Activated CD4-positive, alpha-beta T cell treated with anti-CD3 and anti-CD28 coated beads, Interleukin-2, amount 10 ng/mL, durations not matched to agents 24 days and 14 days (primary cell): Measurements from ENCODE around the gene BAG3. TPM values are rescaled to one million over a fixed set of nuclear protein-coding genes. Genes with fewer than 3 reads are reported as not detected.

Experiments used
- DNase-seq: peaks from one replicate; pipeline ENCODE4 v3.0.0; 2022
- H3K27ac Mint-ChIP-seq: one replicate; pipeline ENCODE4 v1.8.0; 2022; ENCODE audit warnings: mild to moderate bottlenecking, mixed read lengths
- H3K27me3 Mint-ChIP-seq: one replicate; pipeline ENCODE4 v1.8.0; 2022; ENCODE audit warnings: mixed read lengths
- H3K36me3 Mint-ChIP-seq: one replicate; pipeline ENCODE4 v1.8.0; 2022; ENCODE audit warnings: low read depth, mild to moderate bottlenecking, mixed read lengths
- H3K4me1 Mint-ChIP-seq: one replicate; pipeline ENCODE4 v1.8.0; 2021; ENCODE audit warnings: mixed read lengths
- H3K4me3 Mint-ChIP-seq: one replicate; pipeline ENCODE4 v1.8.0; 2022; ENCODE audit warnings: mild to moderate bottlenecking, moderate library complexity, mixed read lengths
- H3K9me3 Mint-ChIP-seq: one replicate; pipeline ENCODE4 v1.8.0; 2021; ENCODE audit warnings: mixed read lengths
- intact Hi-C: fragments of 100-400 bp; cut with micrococcal nuclease; formaldehyde crosslinking; loops from one replicate; pipeline ENCODE4 v1.15.1; 2023
- total RNA-seq: library from RNA; stranded (reverse); gene quantifications from 2 replicates; pipeline ENCODE4 v1.2.3, GENCODE V29; 2022

The BAG3 gene
- total RNA-seq, 1 donor from 2014 or later, result 29.1 TPM

GRCh38 chr10:119725828-119726675, 74.9 kb downstream of the BAG3 start, which contains the start of gene INPP5F:
Gene INPP5F, plus strand, starts transcription at chr10:119726050. Its CDS starts 213 bp downstream, at chr10:119726263.
- peaks cover 3% of the 10 kb centered on the region for H3K36me3 Mint-ChIP-seq
- intact Hi-C loops, result loop anchor here (1.0 to 10.0 kb wide), 6 partner anchors 21 to 191 kb away; partner anchors contain the start of genes BAG3 and TIAL1
- peaks cover 37% of the 10 kb centered on the region for H3K4me1 Mint-ChIP-seq
- peak; percentile 100 for DNase-seq
- H3K9me3 Mint-ChIP-seq, result no peaks in the 10 kb centered on the region
- no peaks in the 10 kb centered on the region for H3K27me3 Mint-ChIP-seq
- peak within 1 kb of the TSS; percentile 91 for H3K4me3 Mint-ChIP-seq
- peak within 1 kb of the TSS; percentile 86 for H3K27ac Mint-ChIP-seq

- Mint-ChIP-seq H3K4me1 (peaks cover 37% of the 10 kb centered on the region), H3K36me3 (peaks cover 5% of the 10 kb centered on the region), H3K9me3 (no peaks in the 10 kb centered on the region), H3K4me3 (peak overlapping the region; percentile 91), H3K27me3 (no peaks in the 10 kb centered on the region), H3K27ac (peak overlapping the region; percentile 86)
- DNase-seq, result peak; percentile 63
- intact Hi-C loops, result loop anchor here (5.0 to 10.0 kb wide), 2 partner anchors 129 to 192 kb away; partner anchors contain the start of gene TIAL1
These were observed 75.6 kb downstream of the BAG3 start for GRCh38 chr10:119726676-119727261.

Other genes with a start within 250 kb of the BAG3 start
- gene RGS10, start 108.7 kb upstream of the BAG3 start, total RNA-seq, result 137 TPM in 2 replicates
- 212 and 218 TPM in 2 replicates for gene TIAL1, start 54.4 kb upstream of the BAG3 start, total RNA-seq
- 18.1 and 18.3 TPM in 2 replicates for gene INPP5F, start 74.7 kb downstream of the BAG3 start, total RNA-seq
- 125 and 128 TPM in 2 replicates for gene MCMBP, start 221.5 kb downstream of the BAG3 start, total RNA-seq
- gene SEC23IP, start 241.3 kb downstream of the BAG3 start, total RNA-seq, result 78.0 and 90.3 TPM in 2 replicates